OCI-LY7 (cell line): ENCODE data around the gene RAB11FIP4. TPM values are rescaled to one million over a fixed set of nuclear protein-coding genes. Genes with fewer than 3 reads are reported as not detected.

Experiments used
- BruUV-seq: library from RNA; stranded (reverse); fragments of 400-500 nt; replicated peaks from 2 replicates; lab custom pipeline; 2021; lab: Mats Ljungman, UMichigan
- CTCF ChIA-PET: fragments of 300-600 bp; sonication (Branson Sonifier 250); formaldehyde crosslinking; loops from one replicate; lab custom pipeline; 2022; ENCODE audit warnings: antibody characterized with exemption; ENCODE audit not compliant: unreplicated experiment; lab: Charles Lee
- POLR2A ChIA-PET: fragments of 300-600 bp; sonication (Branson Sonifier 250); formaldehyde crosslinking; loops from one replicate; lab custom pipeline; 2022; ENCODE audit warnings: antibody characterized with exemption; lab: Charles Lee
- DNase-seq: peaks from one replicate; pipeline ENCODE4 v3.0.0-alpha.2; 2015; ENCODE audit warnings: low spot score
- H2AFZ ChIP-seq: fragments of 200-600 bp; sonication (generic), shearing (Covaris generic); 2 replicates; pipeline ENCODE4 v1.6.1; 2014; ENCODE audit warnings: mild to moderate bottlenecking, antibody characterized with exemption, low read length, moderate library complexity
- H3K27ac ChIP-seq: fragments of 200-600 bp; sonication (generic); 2 replicates; pipeline ENCODE4 v1.5.1; 2014; ENCODE audit warnings: mixed run types, low read depth, mild to moderate bottlenecking, moderate library complexity, low read length, inconsistent platforms; ENCODE audit not compliant: poor library complexity, severe bottlenecking
- H3K36me3 ChIP-seq: fragments of 200-600 bp; sonication (generic); 2 replicates; pipeline ENCODE4 v1.6.1; 2014; ENCODE audit warnings: mild to moderate bottlenecking, antibody characterized with exemption, low read length, moderate library complexity, mixed read lengths; ENCODE audit not compliant: insufficient read depth
- H3K4me1 ChIP-seq: fragments of 200-600 bp; sonication (generic); 2 replicates; pipeline ENCODE4 v1.5.1; 2014; ENCODE audit warnings: mild to moderate bottlenecking, low read length; ENCODE audit not compliant: insufficient read depth, poor library complexity, severe bottlenecking
- H3K4me2 ChIP-seq: fragments of 200-600 bp; sonication (generic); 2 replicates; pipeline ENCODE4 v1.6.1; 2014; ENCODE audit warnings: mild to moderate bottlenecking, low read length
- H3K4me3 ChIP-seq: fragments of 200-600 bp; sonication (generic); 2 replicates; pipeline ENCODE4 v1.5.1; 2014; ENCODE audit warnings: mild to moderate bottlenecking, low read depth, low read length; ENCODE audit not compliant: poor library complexity, severe bottlenecking
- H3K79me2 ChIP-seq: fragments of 200-600 bp; sonication (generic); 2 replicates; pipeline ENCODE4 v1.6.1; 2016; ENCODE audit warnings: low read depth, mild to moderate bottlenecking, low read length, moderate library complexity, mixed read lengths; ENCODE audit not compliant: insufficient read depth
- H3K9me2 ChIP-seq: fragments of 200-600 bp; sonication (generic); 2 replicates; pipeline ENCODE4 v1.6.1; 2016; ENCODE audit warnings: mild to moderate bottlenecking, low read length, mixed read lengths; ENCODE audit not compliant: insufficient read depth
- H3K9me3 ChIP-seq: fragments of 200-600 bp; sonication (generic); 2 replicates; pipeline ENCODE4 v1.6.1; 2014; ENCODE audit warnings: mild to moderate bottlenecking, mixed run types, low read length, mixed read lengths
- H4K20me1 ChIP-seq: fragments of 200-600 bp; sonication (generic); 2 replicates; pipeline ENCODE4 v1.6.1; 2014; ENCODE audit warnings: mild to moderate bottlenecking, antibody characterized with exemption, low read length, moderate library complexity, mixed read lengths; ENCODE audit not compliant: insufficient read depth
- CTCF ChIP-seq: fragments of 200-600 bp; sonication (generic); conservative IDR thresholded peaks from 2 replicates; pipeline ENCODE4 v1.5.1; 2014; ENCODE audit warnings: mild to moderate bottlenecking, antibody characterized with exemption, low read length, moderate library complexity, mixed read lengths
- EZH2phosphoT487 ChIP-seq: fragments of 200-600 bp; sonication (generic); IDR thresholded peaks from 2 replicates; pipeline ENCODE4 v1.6.1; 2018; ENCODE audit warnings: low read depth, borderline replicate concordance, mild to moderate bottlenecking, mixed run types, antibody characterized with exemption, low read length, moderate library complexity, mixed read lengths
- intact Hi-C: fragments of 100-400 bp; cut with micrococcal nuclease; formaldehyde crosslinking; loops from one replicate; pipeline ENCODE4 v1.10.0; 2022; ENCODE audit not compliant: unreplicated experiment
- total RNA-seq, 2 experiments: library from RNA; depleted of rRNA in 1 of 2; stranded (reverse); fragments of >200 nt in 1 of 2; shearing (Covaris generic) in 1 of 2; gene quantifications; 2 replicates each; pipeline ENCODE4 v1.2.3, GENCODE V29; 2014 to 2022

The RAB11FIP4 gene
- total RNA-seq, 2 experiments from 2014 or later = 5.8 to 15.0 TPM

- no peaks in the 10 kb centered on the region for H3K9me2 ChIP-seq
- no peak overlapping the region for H2AFZ ChIP-seq
- no peaks in the 10 kb centered on the region for H3K79me2 ChIP-seq
- no peak overlapping the region for H3K4me3 ChIP-seq
- DNase-seq = no peak
- H3K36me3 ChIP-seq = no peaks in the 10 kb centered on the region
- intact Hi-C loops = no loop called here
- H3K4me2 ChIP-seq = no peak overlapping the region
- no peaks in the 10 kb centered on the region for H3K9me3 ChIP-seq
- no peaks in the 10 kb centered on the region for H3K4me1 ChIP-seq
- H3K27ac ChIP-seq = no peak overlapping the region
- no peak for TF ChIP-seq CTCF
- no peak for TF ChIP-seq EZH2phosphoT487
- ChIA-PET POLR2A (no interaction called here), CTCF (no interaction called here)
- H4K20me1 ChIP-seq = no peaks in the 10 kb centered on the region
- no TSS peak for BruUV-seq
Measured at GRCh38 chr17:31433811-31434726, 42.6 kb downstream of the RAB11FIP4 start.

GRCh38 chr17:31434727-31435050 is 43.2 kb downstream of the RAB11FIP4 start:
- Histone ChIP-seq H4K20me1 (no peaks in the 10 kb centered on the region), H3K4me2 (no peak overlapping the region)

More at GRCh38 chr17:31434727-31435050, 43.2 kb downstream of the RAB11FIP4 start:
- CTCF ChIA-PET = no interaction called here
- intact Hi-C loops = loop anchor here (5.0 kb wide), 1 partner anchor 47 kb away; no protein-coding TSS in a partner anchor
- no peak overlapping the region for H3K4me3 ChIP-seq
- TF ChIP-seq CTCF = no peak
- TF ChIP-seq EZH2phosphoT487 = no peak
- H3K36me3 ChIP-seq = no peaks in the 10 kb centered on the region
- no peaks in the 10 kb centered on the region for H3K4me1 ChIP-seq
- no TSS peak for BruUV-seq
- no peak for DNase-seq
- no peak overlapping the region for H3K27ac ChIP-seq
- no peaks in the 10 kb centered on the region for H3K9me2 ChIP-seq
- H3K79me2 ChIP-seq = no peaks in the 10 kb centered on the region
- no peaks in the 10 kb centered on the region for H3K9me3 ChIP-seq
- POLR2A ChIA-PET = no interaction called here
- no peak overlapping the region for H2AFZ ChIP-seq
